ENCODE results near the gene XYLT1.
"Not testable (repeated sequence)": the region's sequence is repeated elsewhere in the genome, so short reads cannot be mapped to it uniquely, and the experiment has no call there.

XYLT1 gene

DNA sequence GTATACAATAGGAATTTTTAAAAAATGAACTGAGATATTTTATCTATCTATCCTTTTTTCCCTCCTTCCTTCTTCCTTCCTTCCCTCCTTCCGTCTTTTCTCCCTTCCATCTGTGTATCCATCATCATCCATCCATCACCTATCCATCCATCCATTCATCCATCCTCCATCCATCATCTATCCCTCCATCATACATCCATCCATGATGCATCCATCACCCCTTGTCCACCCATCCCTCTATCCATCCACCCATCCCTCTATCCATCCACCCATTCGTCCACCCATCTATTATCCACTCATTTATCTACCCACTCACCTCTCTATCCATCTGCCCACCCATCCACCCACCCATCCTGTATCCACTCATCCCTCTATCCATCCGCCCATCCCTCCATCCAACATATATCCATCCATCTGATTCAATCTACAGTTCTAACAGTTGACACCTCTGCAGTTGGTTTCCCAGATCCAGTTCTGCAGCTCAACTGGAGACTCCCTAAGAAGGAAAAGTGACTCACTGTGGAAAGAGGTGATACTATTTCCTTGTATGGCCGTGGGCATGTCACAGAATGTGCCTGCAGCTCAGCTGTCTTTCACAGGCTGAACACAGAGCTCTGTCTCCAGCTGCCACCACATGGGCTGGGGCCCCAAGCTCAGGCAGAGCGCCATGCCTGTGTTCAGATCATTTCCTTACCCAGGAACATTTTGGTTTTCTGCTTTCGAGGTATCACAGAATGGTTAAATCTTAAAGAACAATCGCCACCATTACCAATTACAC is 130.8 kb downstream of the XYLT1 start:
- in situ Hi-C loops (cut with MboI; ENCODE audit: low pct_unique_long_range_greater_than_20kb, low sequenced_read_pairs, unreplicated experiment): no loop called here
- no peak for TF ChIP-seq CTCF (IDR thresholded peaks at IDR 0.05; ENCODE audit: extremely low read depth, insufficient read depth, missing control alignments)
- DNase-seq (ENCODE audit: low spot score): no peak

DNA sequence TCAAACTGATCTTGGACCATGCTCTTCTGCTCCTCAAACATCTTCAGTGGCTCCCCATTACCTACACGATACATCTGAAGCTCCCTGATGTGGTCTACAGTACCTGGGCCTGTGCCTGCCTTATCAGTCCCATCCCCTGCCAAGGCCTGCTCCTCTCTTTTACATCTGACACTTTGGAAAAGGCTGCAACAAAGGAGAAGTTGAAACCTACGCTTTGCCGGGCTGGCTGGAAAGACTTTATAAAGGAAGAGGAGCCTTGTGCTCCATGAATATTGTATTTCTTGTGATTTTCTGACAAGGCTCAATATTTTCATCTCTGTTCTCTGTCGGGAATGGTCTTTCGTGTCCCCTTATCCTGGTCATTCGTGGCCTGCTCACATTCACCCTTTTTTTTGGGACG is 132.5 kb downstream of the XYLT1 start:
- in situ Hi-C loops (cut with MboI; ENCODE audit: low pct_unique_long_range_greater_than_20kb, low sequenced_read_pairs, unreplicated experiment): no loop called here
- TF ChIP-seq CTCF (IDR thresholded peaks at IDR 0.05; ENCODE audit: extremely low read depth, insufficient read depth, missing control alignments): no peak
- no peak for DNase-seq (ENCODE audit: low spot score)

DNA sequence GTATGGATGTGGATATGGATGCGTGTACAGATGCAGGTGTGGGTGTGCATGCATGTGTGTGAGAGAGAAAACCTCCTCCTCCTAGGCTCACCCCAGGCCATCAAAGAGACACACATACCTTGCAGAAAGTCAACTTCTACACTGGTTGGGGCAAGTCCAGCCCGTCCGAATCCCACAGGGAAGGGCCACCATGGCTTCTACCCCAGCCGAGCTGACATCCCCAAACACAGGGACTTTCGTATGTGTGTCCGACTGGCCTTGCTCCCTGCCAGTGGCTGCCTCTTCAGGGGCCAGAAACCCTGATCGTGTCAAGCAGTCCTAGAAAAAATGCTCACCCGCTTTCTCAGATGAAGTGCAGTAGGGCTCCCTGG is 134.2 kb downstream of the XYLT1 start:
- no peak for DNase-seq (ENCODE audit: low spot score)
- no peak for TF ChIP-seq CTCF (IDR thresholded peaks at IDR 0.05; ENCODE audit: extremely low read depth, insufficient read depth, missing control alignments)
- in situ Hi-C loops (cut with MboI; ENCODE audit: low pct_unique_long_range_greater_than_20kb, low sequenced_read_pairs, unreplicated experiment): no loop called here

- TF ChIP-seq CTCF (IDR thresholded peaks at IDR 0.05; ENCODE audit: extremely low read depth, insufficient read depth, missing control alignments): no peak
- in situ Hi-C loops (cut with MboI; ENCODE audit: low pct_unique_long_range_greater_than_20kb, low sequenced_read_pairs, unreplicated experiment): no loop called here
- no peak for DNase-seq (ENCODE audit: low spot score)
Measured at GRCh38 chr16:17335826-17336529, 134.8 kb downstream of the XYLT1 start.

DNA sequence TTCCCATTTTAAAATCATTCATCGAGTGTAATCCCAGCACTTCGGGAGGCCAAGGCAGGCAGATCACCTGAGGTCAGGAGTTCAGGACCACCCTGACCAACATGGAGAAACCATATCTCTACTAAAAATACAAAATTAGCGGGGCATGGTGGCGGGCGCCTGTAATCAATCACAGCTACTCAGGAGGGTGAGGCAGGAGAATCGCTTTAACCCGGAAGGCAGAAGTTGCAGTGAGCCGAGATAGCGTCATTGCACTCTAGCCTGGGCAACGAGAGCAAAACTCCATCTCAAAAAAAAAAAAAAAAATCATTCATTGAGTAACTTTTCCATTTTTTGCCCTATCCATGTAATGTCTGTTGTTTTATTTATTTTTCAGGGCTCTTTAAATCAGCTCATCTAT is 135.4 kb downstream of the XYLT1 start:
- in situ Hi-C loops (cut with MboI; ENCODE audit: low pct_unique_long_range_greater_than_20kb, low sequenced_read_pairs, unreplicated experiment); DNase-seq (ENCODE audit: low spot score): not testable (repeated sequence)

DNA sequence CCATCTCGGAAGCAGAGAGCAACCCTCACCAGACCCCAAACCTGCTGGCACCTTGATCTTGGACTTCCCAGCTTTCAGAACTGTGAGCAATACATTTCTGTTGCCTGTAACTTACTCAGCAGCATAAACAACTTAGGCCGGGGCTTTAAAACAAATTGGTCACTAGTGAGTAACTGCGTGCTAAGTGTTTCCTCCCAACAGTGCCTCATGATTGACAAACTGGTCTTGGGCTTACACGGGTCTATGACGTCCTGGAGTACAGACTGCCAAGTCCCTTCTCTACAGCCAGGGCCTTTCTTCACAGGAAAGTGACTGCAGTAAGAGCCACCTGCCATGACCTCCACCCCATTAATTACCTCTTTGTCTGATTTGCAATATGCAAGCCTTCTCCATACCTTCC is 136.7 kb downstream of the XYLT1 start:
- no peak for DNase-seq (ENCODE audit: low spot score)
- no peak for TF ChIP-seq CTCF (IDR thresholded peaks at IDR 0.05; ENCODE audit: extremely low read depth, insufficient read depth, missing control alignments)
- in situ Hi-C loops (cut with MboI; ENCODE audit: low pct_unique_long_range_greater_than_20kb, low sequenced_read_pairs, unreplicated experiment): no loop called here

DNA sequence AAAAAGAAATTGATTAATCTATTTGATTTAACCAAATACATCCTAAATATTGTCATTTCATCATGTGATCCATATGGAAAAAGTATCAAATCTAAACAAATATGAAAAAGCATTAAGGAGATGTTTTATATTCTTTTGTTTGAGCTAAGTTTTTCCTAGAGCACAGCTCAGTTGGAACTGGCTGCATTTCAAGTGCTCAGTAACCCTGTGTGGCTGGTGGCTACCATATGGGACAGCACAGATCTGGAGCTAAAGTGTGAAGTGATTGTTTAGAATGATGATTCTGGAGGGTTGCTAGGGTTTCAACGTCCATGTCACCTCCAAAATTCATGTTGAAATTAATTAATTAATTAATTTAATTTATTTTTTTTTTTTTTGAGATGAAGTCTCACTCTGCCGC is 137.5 kb downstream of the XYLT1 start:
- DNase-seq (ENCODE audit: low spot score): no peak
- TF ChIP-seq CTCF (IDR thresholded peaks at IDR 0.05; ENCODE audit: extremely low read depth, insufficient read depth, missing control alignments): no peak
- in situ Hi-C loops (cut with MboI; ENCODE audit: low pct_unique_long_range_greater_than_20kb, low sequenced_read_pairs, unreplicated experiment): no loop called here

Measured in GM13977 (cell line).